CD4-positive, alpha-beta T cell treated with Interleukin-6 at 100 ng/mL for 8 hours (primary cell): ENCODE data around the gene NCKAP5.

ENCODE experiments used
- DNase-seq: peaks from one replicate; pipeline ENCODE4 v3.0.0-alpha.2; 2020; ENCODE audit warnings: mixed read lengths, low spot score

Gene NCKAP5

GRCh38 chr2:132937629-132938028 is 630.6 kb downstream of the NCKAP5 start:
- DNase-seq, result no peak

- no peak for DNase-seq
Measured at GRCh38 chr2:132936791-132937190, 631.5 kb downstream of the NCKAP5 start.

GRCh38 chr2:132936261-132936660 is 632.0 kb downstream of the NCKAP5 start:
- DNase-seq, result no peak

GRCh38 chr2:132929786-132930185 is 638.5 kb downstream of the NCKAP5 start:
- no peak for DNase-seq

- DNase-seq, result no peak
Measured at GRCh38 chr2:132923787-132924186, 644.5 kb downstream of the NCKAP5 start.

GRCh38 chr2:132915812-132916549 is 652.3 kb downstream of the NCKAP5 start:
- no peak for DNase-seq

GRCh38 chr2:132911726-132912724 is 656.2 kb downstream of the NCKAP5 start:
- no peak for DNase-seq

GRCh38 chr2:132910432-132910831 is 657.8 kb downstream of the NCKAP5 start:
- no peak for DNase-seq

GRCh38 chr2:132909427-132909826 is 658.8 kb downstream of the NCKAP5 start:
- no peak for DNase-seq

- no peak for DNase-seq
Measured at GRCh38 chr2:132904142-132904842, 664.0 kb downstream of the NCKAP5 start.

- no peak for DNase-seq
Measured at GRCh38 chr2:132902626-132903025, 665.6 kb downstream of the NCKAP5 start.

- no peak for DNase-seq
Measured at GRCh38 chr2:132901661-132902060, 666.6 kb downstream of the NCKAP5 start.

GRCh38 chr2:132897111-132897510 is 671.2 kb downstream of the NCKAP5 start:
- DNase-seq, result no peak

GRCh38 chr2:132896073-132896472 is 672.2 kb downstream of the NCKAP5 start:
- DNase-seq, result no peak

- no peak for DNase-seq
Measured at GRCh38 chr2:132891498-132891897, 676.8 kb downstream of the NCKAP5 start.

- no peak for DNase-seq
Measured at GRCh38 chr2:132886574-132886973, 681.7 kb downstream of the NCKAP5 start.

GRCh38 chr2:132884705-132885104 is 683.6 kb downstream of the NCKAP5 start:
- no peak for DNase-seq

- DNase-seq, result no peak
Measured at GRCh38 chr2:132884292-132884691, 684.0 kb downstream of the NCKAP5 start.

GRCh38 chr2:132883430-132883829 is 684.8 kb downstream of the NCKAP5 start:
- DNase-seq, result no peak

- no peak for DNase-seq
Measured at GRCh38 chr2:132881546-132881945, 686.7 kb downstream of the NCKAP5 start.

GRCh38 chr2:132877923-132878322 is 690.3 kb downstream of the NCKAP5 start:
- DNase-seq, result no peak

GRCh38 chr2:132876745-132877391 is 691.4 kb downstream of the NCKAP5 start:
- no peak for DNase-seq
